GM12891 (cell line): ENCODE measurements around the gene PTPRD.

Experiments used
- POLR2A ChIP-seq: IDR thresholded peaks from 2 replicates; pipeline ENCODE4 v1.6.1; 2011; ENCODE audit warnings: low read depth, low read length, control low read depth
- POLR2AphosphoS5 ChIP-seq: IDR thresholded peaks from 2 replicates; pipeline ENCODE4 v1.6.1; 2011; ENCODE audit warnings: low read depth, low read length, control low read depth
- SPI1 ChIP-seq: IDR thresholded peaks from 2 replicates; pipeline ENCODE4 v1.6.1; 2011; ENCODE audit warnings: low read depth, low read length, control low read depth

- TF ChIP-seq SPI1 (no peak), POLR2A (no peak), POLR2AphosphoS5 (no peak)
Measured at GRCh38 chr9:9614607-9615006, 998.2 kb downstream of the PTPRD start.
